Iris pigment epithelial cell (primary cell): ENCODE results near the gene PRCP.

Experiments used
- DNase-seq: peaks from one replicate; pipeline ENCODE4 v3.0.0-alpha.2; 2011; ENCODE audit warnings: low read depth

The PRCP gene

DNA sequence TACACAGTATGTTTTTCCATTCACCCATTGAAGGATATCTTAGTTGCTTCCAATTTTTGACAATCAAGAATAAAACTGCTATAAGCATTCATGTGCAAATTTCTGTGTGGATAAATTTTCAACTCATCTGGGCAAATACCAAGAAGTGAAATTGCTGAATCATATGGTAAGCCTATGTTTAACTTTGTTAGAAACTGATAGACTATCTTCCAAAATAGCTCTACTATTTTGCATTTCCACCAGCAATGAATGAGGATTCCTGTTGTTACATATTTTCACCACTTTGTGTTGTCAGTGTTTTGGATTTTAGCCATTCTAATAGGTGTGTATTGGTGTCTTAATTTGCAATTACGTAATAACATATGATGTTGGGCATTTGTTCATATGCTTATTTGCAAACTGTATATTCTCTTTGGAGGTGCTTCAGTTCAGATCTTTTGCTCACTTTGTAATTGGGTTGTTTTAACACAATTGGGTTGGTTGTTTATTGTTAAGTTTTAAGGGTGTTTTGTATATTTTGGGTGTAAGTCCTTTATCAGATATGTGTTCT lies 117.3 kb downstream of the PRCP start:
- no peak for DNase-seq

GRCh38 chr11:82778776-82779175 lies 121.5 kb downstream of the PRCP start:
- no peak for DNase-seq

- peak; percentile 5 for DNase-seq
These were observed 123.9 kb downstream of the PRCP start for GRCh38 chr11:82776377-82776776.

GRCh38 chr11:82775736-82776346 lies 124.4 kb downstream of the PRCP start:
- peak; percentile 54 for DNase-seq

GRCh38 chr11:82775218-82775617 lies 125.0 kb downstream of the PRCP start:
- no peak for DNase-seq
